NCI-H1930 (cell line): Measurements from ENCODE around the gene F7.
"Not testable (repeated sequence)": the region's sequence is repeated elsewhere in the genome, so short reads cannot be mapped to it uniquely, and the experiment has no call there.

ENCODE experiments used
- DNase-seq, 2 experiments: peaks; one replicate each; lab custom pipeline; 2025; lab: John Stamatoyannopoulos, UW

The F7 gene

GRCh38 chr13:113105032-113105920 is at the start of gene F7:
Gene F7 (plus strand): TSS chr13:113105791. CDS start chr13:113105842, 51 bp downstream.
- peak in 1 of 2 experiments; percentile 43 for DNase-seq

- DNase-seq: no peak
Observed at GRCh38 chr13:113057084-113057483, 48.5 kb upstream of the F7 start.

- DNase-seq: not testable (repeated sequence)
Observed at GRCh38 chr13:113057559-113057958, 48.0 kb upstream of the F7 start.

GRCh38 chr13:113058129-113058987 is 47.2 kb upstream of the F7 start:
- no peak for DNase-seq

- no peak for DNase-seq
Observed at GRCh38 chr13:113058988-113059850, 46.4 kb upstream of the F7 start.

GRCh38 chr13:113059891-113060290 is 45.7 kb upstream of the F7 start:
- no peak for DNase-seq

GRCh38 chr13:113060557-113061270 is 44.9 kb upstream of the F7 start:
- DNase-seq: no peak

GRCh38 chr13:113061271-113061625 is 44.3 kb upstream of the F7 start:
- DNase-seq: no peak

GRCh38 chr13:113061796-113062425 is 43.7 kb upstream of the F7 start:
- DNase-seq: no peak

GRCh38 chr13:113062691-113063090 is 42.9 kb upstream of the F7 start:
- no peak for DNase-seq

- DNase-seq: no peak
Observed at GRCh38 chr13:113063091-113063491, 42.5 kb upstream of the F7 start.

GRCh38 chr13:113064000-113064533 is 41.5 kb upstream of the F7 start:
- no peak for DNase-seq

- DNase-seq: no peak
Observed at GRCh38 chr13:113064534-113065405, 40.8 kb upstream of the F7 start.

GRCh38 chr13:113065406-113066141 is 40.0 kb upstream of the F7 start:
- no peak for DNase-seq

- DNase-seq: no peak
Observed at GRCh38 chr13:113066142-113066455, 39.5 kb upstream of the F7 start.

- no peak for DNase-seq
Observed at GRCh38 chr13:113066746-113067145, 38.8 kb upstream of the F7 start.

- no peak for DNase-seq
Observed at GRCh38 chr13:113069861-113070805, 35.5 kb upstream of the F7 start.

GRCh38 chr13:113070855-113071254 is 34.7 kb upstream of the F7 start:
- no peak for DNase-seq
